Gastroesophageal sphincter (tissue), 4 donors: ENCODE measurements around the gene EHMT2. TPM values are rescaled to one million over a fixed set of nuclear protein-coding genes. Genes with fewer than 3 reads are reported as not detected.

Experiments
- ATAC-seq: fragments of 150-250 bp; one replicate; pipeline ENCODE4 v1.9.1; 2016; ENCODE audit warnings: mild to moderate bottlenecking, moderate library complexity
- H3K27ac ChIP-seq, 4 donors: fragments of 200-600 bp; sonication (generic) in 3 of 4; 1 replicate in 3 of 4; 2 replicates in 1 of 4; pipeline ENCODE4 v1.5.1; 2016 to 2019
- H3K27me3 ChIP-seq: fragments of 200-600 bp; sonication (generic); one replicate; pipeline ENCODE4 v1.5.1; 2019
- H3K36me3 ChIP-seq, 2 donors: fragments of 200-600 bp; sonication (generic); one replicate each; pipeline ENCODE4 v1.5.1; 2019; ENCODE audit warnings: control low read depth in 1 of 2
- H3K4me1 ChIP-seq, 3 donors: fragments of 200-600 bp; sonication (generic); 1 replicate in 2 of 3; 2 replicates in 1 of 3; pipeline ENCODE4 v1.5.1; 2016 to 2019; ENCODE audit warnings: control low read depth in 2 of 3
- H3K4me3 ChIP-seq, 2 donors: fragments of 200-600 bp; sonication (generic); one replicate each; pipeline ENCODE4 v1.5.1; 2019; ENCODE audit warnings: mild to moderate bottlenecking in 1 of 2, moderate library complexity in 1 of 2
- H3K9me3 ChIP-seq, 3 donors: fragments of 200-600 bp; sonication (generic); one replicate each; pipeline ENCODE4 v1.5.1; 2017 to 2019; ENCODE audit warnings: control low read depth in 2 of 3
- EP300 ChIP-seq: sonication (generic); formaldehyde crosslinking; IDR thresholded peaks from one replicate; pipeline ENCODE4 v1.6.1; 2017; ENCODE audit warnings: antibody characterized with exemption, mild to moderate bottlenecking
- POLR2A ChIP-seq, 2 donors: fragments of 450-650 bp; IDR thresholded peaks; one replicate each; pipeline ENCODE4 v1.6.1; 2017; ENCODE audit warnings: antibody characterized with exemption in 2 of 2, mild to moderate bottlenecking in 2 of 2, moderate library complexity in 1 of 2
- POLR2AphosphoS5 ChIP-seq: sonication (generic); formaldehyde crosslinking; IDR thresholded peaks from one replicate; pipeline ENCODE4 v1.6.1; 2017; ENCODE audit warnings: antibody characterized with exemption
- WGBS, 2 donors: methylation state at CpG; one replicate each; pipeline ENCODE4 v1.1.5; 2018; ENCODE audit warnings: low coverage in 1 of 2; 5-methylcytosine and 5-hydroxymethylcytosine counted together
- total RNA-seq, 4 donors: library from RNA; depleted of rRNA; stranded (reverse); fragments of >200 nt; gene quantifications; one replicate each; pipeline ENCODE4 v1.1.0, GENCODE V29; 2016
- TF ChIP-seq, protein P1 (sequence below), 4 experiments: fragments of 200-600 bp in 2 of 4; fragments of 450-650 bp in 2 of 4; sonication (generic) in 1 of 4; IDR thresholded peaks; one replicate each; pipeline ENCODE4 v1.5.1; 2017 to 2019; ENCODE audit warnings: antibody characterized with exemption in 4 of 4, mild to moderate bottlenecking in 2 of 4, moderate library complexity in 2 of 4

EHMT2 gene
- total RNA-seq, 4 donors from 2014 or later: 29.5 to 43.4 (median 35.5) TPM

DNA sequence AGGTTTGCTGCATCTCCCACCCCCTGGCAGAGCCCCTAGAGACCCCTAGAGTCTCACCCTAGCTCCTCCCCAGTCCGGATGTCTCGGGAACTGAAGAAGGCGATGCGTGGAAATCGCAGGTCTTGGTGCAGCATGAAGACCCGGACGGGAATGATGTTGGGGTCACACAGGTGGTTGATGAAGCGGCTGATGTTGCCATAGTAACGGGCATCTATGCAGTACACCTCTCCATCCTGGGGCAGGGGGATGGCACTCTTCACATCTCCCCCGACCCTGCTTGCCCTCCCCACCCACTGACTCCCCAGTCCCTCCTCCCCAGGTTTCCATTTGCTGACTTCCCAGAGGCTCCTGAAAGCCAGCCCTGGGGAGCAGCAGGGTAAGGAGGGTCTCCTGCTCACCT is 16.9 kb downstream of the EHMT2 start:
- peaks cover 0 to 63% of the 10 kb centered on the region in 2 donors for H3K36me3 ChIP-seq
- H3K4me1 ChIP-seq: no peaks in the 10 kb centered on the region
- H3K4me3 ChIP-seq: no peak overlapping the region
- H3K27me3 ChIP-seq: no peaks in the 10 kb centered on the region
- ATAC-seq: no peak
- H3K9me3 ChIP-seq: no peaks in the 10 kb centered on the region
- no peak overlapping the region for H3K27ac ChIP-seq
- TF ChIP-seq POLR2AphosphoS5: no peak
- TF ChIP-seq, protein P1, sequence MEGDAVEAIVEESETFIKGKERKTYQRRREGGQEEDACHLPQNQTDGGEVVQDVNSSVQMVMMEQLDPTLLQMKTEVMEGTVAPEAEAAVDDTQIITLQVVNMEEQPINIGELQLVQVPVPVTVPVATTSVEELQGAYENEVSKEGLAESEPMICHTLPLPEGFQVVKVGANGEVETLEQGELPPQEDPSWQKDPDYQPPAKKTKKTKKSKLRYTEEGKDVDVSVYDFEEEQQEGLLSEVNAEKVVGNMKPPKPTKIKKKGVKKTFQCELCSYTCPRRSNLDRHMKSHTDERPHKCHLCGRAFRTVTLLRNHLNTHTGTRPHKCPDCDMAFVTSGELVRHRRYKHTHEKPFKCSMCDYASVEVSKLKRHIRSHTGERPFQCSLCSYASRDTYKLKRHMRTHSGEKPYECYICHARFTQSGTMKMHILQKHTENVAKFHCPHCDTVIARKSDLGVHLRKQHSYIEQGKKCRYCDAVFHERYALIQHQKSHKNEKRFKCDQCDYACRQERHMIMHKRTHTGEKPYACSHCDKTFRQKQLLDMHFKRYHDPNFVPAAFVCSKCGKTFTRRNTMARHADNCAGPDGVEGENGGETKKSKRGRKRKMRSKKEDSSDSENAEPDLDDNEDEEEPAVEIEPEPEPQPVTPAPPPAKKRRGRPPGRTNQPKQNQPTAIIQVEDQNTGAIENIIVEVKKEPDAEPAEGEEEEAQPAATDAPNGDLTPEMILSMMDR (IDR thresholded peaks at IDR 0.05): no peak
- TF ChIP-seq POLR2A (IDR thresholded peaks at IDR 0.05): no peak
- TF ChIP-seq EP300: no peak
- 81% methylated on average over 7 of the region's 10 CpGs; no CpG with 5 or more reads in 1 of the 2 donors for WGBS, 2 donors

DNA sequence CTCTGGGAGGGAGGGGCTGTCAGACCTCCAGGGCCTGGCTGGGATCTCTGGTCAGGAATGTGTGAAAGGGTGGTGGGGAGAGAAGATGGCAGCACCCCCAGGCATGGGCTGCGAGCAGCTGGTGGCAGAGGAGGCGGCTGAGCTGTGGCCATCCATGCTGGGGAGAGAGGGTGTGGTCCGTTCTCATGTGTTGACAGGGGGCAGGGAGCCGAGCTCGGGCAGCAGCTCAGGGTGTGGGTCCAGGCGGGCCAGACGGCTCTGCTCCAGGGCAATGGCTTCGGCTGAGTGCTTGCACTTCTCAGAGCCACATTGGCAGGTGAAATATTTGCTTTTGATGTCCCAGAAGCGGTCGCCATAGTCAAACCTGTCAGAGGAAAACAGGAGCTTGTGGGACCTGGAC is 17.6 kb downstream of the EHMT2 start:
- Histone ChIP-seq H3K36me3 (peaks cover 0 to 56% of the 10 kb centered on the region in 2 donors), H3K9me3 (no peaks in the 10 kb centered on the region), H3K27ac (no peak overlapping the region), H3K4me3 (no peak overlapping the region), H3K4me1 (no peaks in the 10 kb centered on the region), H3K27me3 (no peaks in the 10 kb centered on the region)
- 40 to 100% methylated on average over 1 to 2 of the region's 10 CpGs for WGBS, 2 donors
- TF ChIP-seq POLR2AphosphoS5 (no peak), POLR2A (IDR thresholded peaks at IDR 0.05) (no peak), EP300 (no peak)
- TF ChIP-seq, protein P1 (IDR thresholded peaks at IDR 0.05): no peak
- no peak for ATAC-seq

- Histone ChIP-seq H3K9me3 (no peaks in the 10 kb centered on the region), H3K4me3 (no peak overlapping the region), H3K4me1 (no peaks in the 10 kb centered on the region), H3K36me3 (peaks cover 0 to 48% of the 10 kb centered on the region in 2 donors), H3K27ac (no peak overlapping the region), H3K27me3 (no peaks in the 10 kb centered on the region)
- 83 to 93% methylated on average over 2 to 9 of the region's 13 CpGs for WGBS, 2 donors
- ATAC-seq: no peak
- TF ChIP-seq POLR2AphosphoS5 (no peak), POLR2A (IDR thresholded peaks at IDR 0.05) (no peak), EP300 (no peak)
- TF ChIP-seq, protein P1 (IDR thresholded peaks at IDR 0.05): no peak
Observed at GRCh38 chr6:31879143-31879542, 18.4 kb downstream of the EHMT2 start.

DNA sequence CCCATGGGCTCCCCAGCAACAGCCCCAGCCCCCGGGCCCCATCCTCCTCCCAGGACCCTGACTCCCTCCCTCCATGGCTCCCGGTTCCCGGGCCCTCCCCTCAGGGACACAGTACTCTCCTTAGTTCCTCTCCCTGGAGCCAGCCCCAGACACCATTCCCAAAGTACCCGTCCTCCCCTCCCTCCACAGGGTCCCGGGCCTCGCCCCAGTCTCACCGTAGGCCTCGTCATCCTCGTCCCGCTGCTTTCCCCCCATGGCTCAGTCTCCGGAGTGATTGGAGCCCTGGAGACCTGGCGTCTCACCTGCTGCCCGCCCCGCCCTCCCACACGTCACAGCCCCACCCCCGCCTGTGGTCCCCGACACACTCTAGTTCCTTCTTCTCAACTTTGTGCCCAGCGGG is 18.8 kb downstream of the EHMT2 start, which contains the start of gene SLC44A4:
TSS of gene SLC44A4 (minus strand) at position 272 of the 400 bp plus-strand sequence. CDS start at position 255, 17 bp downstream.
- Histone ChIP-seq H3K4me3 (no peak within 1 kb of the TSS), H3K36me3 (peaks cover 0 to 44% of the 10 kb centered on the region in 2 donors), H3K9me3 (no peaks in the 10 kb centered on the region), H3K27ac (no peak within 1 kb of the TSS), H3K4me1 (no peaks in the 10 kb centered on the region), H3K27me3 (no peaks in the 10 kb centered on the region)
- 52 to 63% methylated on average over 6 to 8 of the region's 18 CpGs for WGBS, 2 donors
- ATAC-seq: no peak
- no peak for TF ChIP-seq EP300
- no peak for TF ChIP-seq POLR2A (IDR thresholded peaks at IDR 0.05)
- TF ChIP-seq POLR2AphosphoS5: no peak
- TF ChIP-seq, protein P1 (IDR thresholded peaks at IDR 0.05): no peak

DNA sequence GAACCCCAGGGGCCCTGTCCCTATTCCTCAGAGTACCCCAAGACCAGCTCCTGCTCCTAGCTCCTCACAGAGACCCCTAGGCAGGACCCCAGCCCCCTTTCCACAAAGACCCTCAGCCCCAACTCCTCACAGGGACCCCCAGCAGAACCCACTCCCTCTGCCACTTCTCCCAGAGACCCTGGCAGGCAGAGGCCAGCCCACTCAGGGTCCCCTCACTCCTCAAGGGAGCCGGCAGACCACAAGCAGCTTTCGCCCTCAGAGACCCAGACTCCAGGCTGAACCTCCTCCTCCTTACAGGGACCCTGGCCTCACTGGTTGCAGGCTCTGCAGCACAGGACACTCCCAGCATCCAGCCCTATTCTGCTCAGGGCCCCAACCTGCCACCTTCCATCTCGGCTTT is 19.3 kb downstream of the EHMT2 start:
- no peak for ATAC-seq
- WGBS, 2 donors: no CpG with 5 or more reads among the region's 3 CpGs
- Histone ChIP-seq H3K9me3 (no peaks in the 10 kb centered on the region), H3K4me3 (no peak overlapping the region), H3K36me3 (peaks cover 0 to 39% of the 10 kb centered on the region in 2 donors), H3K27ac (no peak overlapping the region), H3K4me1 (no peaks in the 10 kb centered on the region), H3K27me3 (no peaks in the 10 kb centered on the region)
- TF ChIP-seq POLR2AphosphoS5: no peak
- no peak for TF ChIP-seq POLR2A (IDR thresholded peaks at IDR 0.05)
- TF ChIP-seq, protein P1 (IDR thresholded peaks at IDR 0.05): no peak
- TF ChIP-seq EP300: no peak
